GM13977 (cell line): ENCODE measurements around the gene SLC6A11.

Experiments used
- DNase-seq: peaks from one replicate; pipeline ENCODE4 v3.0.0; 2012; ENCODE audit warnings: low spot score
- in situ Hi-C: fragments of 300-500 bp; cut with MboI; formaldehyde crosslinking; loops from one replicate; pipeline ENCODE4 v1.12.0; 2022; ENCODE audit warnings: low sequenced_read_pairs, low pct_unique_long_range_greater_than_20kb, mixed read lengths, inconsistent platforms; ENCODE audit not compliant: unreplicated experiment
- TF ChIP-seq, protein P1 (sequence below): IDR thresholded peaks from 2 replicates; pipeline ENCODE4 v1.5.1; 2012; ENCODE audit warnings: mild to moderate bottlenecking, control low read depth; ENCODE audit not compliant: insufficient read depth; ENCODE audit errors: extremely low read depth, missing control alignments

Gene SLC6A11

DNA sequence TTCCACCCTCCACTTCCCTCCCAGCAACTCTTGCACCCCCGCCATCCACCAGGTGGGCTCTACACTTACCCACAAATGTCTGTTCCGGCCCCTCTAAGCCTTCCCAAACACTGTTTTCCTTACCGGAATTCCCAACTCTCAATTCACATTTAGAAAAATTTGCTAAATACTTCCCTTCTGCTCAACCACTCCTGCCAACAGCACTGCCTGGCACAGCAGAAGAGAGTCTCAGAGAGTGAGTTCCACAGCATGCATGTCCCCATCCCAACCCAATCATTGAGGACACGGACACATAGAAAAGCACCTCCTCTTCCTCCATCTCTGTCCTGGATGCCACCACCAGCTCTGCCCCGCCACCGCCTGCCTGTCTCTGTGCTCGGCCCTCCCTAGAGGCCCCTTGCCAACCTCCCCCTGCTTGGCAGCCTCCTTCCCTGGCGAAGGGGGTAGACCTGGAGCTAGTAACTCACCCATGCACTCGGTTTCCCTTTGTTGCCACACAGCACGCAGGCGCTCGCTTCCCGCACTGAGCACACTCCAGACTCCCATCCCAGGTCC, 110.3 kb downstream of the SLC6A11 start:
- no peak for DNase-seq
- TF ChIP-seq, protein P1, sequence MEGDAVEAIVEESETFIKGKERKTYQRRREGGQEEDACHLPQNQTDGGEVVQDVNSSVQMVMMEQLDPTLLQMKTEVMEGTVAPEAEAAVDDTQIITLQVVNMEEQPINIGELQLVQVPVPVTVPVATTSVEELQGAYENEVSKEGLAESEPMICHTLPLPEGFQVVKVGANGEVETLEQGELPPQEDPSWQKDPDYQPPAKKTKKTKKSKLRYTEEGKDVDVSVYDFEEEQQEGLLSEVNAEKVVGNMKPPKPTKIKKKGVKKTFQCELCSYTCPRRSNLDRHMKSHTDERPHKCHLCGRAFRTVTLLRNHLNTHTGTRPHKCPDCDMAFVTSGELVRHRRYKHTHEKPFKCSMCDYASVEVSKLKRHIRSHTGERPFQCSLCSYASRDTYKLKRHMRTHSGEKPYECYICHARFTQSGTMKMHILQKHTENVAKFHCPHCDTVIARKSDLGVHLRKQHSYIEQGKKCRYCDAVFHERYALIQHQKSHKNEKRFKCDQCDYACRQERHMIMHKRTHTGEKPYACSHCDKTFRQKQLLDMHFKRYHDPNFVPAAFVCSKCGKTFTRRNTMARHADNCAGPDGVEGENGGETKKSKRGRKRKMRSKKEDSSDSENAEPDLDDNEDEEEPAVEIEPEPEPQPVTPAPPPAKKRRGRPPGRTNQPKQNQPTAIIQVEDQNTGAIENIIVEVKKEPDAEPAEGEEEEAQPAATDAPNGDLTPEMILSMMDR = no peak
- in situ Hi-C loops = no loop called here

DNA sequence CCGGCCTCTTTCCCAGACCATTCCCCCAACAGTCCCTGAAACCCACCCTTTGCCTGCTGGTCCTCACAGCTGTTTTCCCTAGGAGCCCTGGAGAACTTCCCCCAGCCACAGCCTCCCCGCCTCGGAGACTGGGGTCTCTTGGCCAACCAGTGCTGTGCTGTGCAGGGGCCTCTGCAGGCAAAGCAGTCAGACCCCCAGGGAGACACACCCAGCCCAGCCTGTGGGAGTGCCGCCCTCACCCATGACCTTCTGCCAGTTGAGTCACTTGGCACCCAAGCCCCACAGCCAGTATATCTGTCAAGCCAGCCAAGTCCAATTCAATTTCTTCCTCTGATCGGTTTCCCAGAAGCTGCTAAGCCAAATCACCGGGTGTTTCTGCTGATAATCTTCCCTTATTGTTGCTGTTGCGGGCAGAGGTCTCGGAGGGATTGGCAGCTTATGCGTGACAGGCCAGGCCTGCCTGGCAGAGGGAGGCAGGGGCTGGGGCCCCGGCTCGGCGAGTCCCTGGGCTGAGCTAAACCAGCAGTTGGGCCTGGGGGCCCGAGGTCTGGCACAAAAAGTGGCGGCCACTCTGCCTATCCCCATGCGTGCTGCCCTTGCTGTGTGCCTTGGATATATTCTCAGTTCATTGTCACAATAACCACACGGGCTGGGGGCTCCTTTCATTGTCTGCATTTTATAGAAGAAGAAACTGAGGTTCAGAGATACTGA, 110.9 kb downstream of the SLC6A11 start:
- DNase-seq = no peak
- TF ChIP-seq, protein P1 = no peak
- in situ Hi-C loops = no loop called here

DNA sequence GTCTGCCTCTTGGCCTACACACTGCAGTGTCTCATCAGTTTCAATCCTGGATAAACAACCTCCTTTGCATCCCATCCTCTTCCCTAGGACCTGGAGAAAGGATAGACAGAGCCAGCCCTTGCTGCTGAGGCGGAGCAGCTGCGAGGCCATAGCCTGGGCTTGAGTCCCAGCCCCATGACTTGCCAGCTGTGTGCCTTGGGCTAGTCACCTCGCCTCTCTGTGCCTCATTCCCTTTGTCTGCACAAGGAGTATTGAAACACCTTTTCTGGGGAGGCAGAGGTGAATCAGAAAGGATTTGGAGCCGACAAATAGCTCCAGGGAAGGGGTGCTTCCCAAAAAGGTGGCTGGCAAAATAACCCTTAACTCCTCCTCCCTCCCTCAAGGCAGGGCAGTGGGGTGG, 111.5 kb downstream of the SLC6A11 start:
- in situ Hi-C loops = no loop called here
- TF ChIP-seq, protein P1 = no peak
- DNase-seq = no peak

DNA sequence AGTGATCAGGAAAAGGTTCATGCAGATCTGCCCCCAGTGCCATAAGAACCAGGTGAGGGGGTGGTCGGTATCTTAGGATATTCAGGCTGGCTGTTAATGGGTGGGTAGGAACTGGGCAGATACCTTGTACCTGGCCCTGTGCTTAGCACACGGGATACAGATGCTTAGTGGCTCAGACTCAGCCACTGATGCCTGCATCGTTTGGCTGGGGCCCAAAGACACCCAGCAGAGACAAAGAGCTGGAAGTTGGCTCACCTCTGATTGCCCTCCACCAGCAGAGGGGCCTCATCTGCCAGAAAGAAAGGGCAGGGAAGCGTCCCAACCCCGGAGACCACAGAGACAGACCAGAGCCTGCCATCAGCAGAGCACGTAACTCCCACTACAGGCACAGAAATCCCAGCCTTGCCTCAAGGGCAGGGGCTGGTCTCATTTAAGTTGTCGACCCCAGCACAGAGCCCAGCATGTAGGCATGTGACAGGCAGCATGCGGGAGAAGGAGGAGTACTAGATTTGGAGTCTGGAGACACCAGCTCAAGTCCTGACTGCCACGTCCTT, 112.5 kb downstream of the SLC6A11 start:
- in situ Hi-C loops = no loop called here
- TF ChIP-seq, protein P1 = no peak
- no peak for DNase-seq

DNA sequence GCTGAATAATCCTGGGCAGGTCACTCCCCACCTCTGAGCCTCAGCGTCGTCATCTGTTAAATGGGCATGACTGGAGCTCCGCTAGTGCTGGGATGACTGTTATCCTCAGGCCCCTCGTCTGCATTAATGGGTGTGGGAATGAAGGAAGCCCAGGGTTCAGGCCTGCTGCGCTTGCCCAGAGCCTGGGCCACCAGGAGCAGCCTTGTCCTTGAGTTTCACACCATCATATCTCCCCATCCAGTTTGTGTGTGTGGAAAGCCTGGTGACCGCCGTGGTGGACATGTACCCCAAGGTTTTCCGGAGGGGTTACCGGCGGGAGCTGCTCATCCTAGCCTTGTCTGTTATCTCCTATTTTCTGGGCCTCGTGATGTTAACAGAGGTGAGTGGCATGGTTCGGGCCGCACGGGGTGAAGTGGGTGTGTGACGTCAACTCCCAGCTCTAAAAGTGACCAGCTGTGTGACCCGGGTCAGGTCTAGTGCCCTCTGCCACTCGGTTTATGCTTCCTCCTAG, 113.0 kb downstream of the SLC6A11 start:
- TF ChIP-seq, protein P1 = no peak
- no peak for DNase-seq
- in situ Hi-C loops = no loop called here

DNA sequence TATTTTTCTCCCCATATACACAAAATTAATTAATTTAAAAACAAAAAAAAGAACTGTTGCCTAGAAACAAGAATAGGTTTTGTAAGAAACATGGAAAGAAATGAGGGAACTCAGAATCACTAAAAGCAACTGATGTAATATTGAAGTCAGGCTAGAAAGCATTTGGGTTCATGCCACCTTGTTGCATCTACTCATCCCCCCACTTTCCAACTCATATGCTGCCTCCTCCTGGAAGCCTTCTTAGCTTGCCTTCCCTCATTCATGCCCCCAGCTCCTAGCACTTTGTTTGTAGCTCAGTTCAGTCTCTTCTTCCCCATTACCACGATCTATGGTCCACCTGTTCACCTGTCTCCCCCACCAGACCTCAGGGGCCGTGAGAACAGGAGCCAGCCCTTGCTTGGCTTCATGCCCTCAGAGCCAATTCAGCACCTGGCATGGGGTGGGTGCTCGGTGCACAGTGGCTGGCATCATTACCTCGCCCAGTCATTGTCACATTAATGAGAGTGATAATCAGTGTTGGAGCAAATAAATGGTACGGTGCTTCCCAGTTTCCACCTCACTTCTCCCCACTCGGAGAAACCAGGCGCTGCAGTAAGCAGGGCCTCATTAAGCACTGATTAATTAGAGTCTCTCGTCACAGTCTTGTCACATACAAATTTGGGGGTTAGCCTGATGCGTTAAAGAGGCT, 114.1 kb downstream of the SLC6A11 start:
- no peak for DNase-seq
- in situ Hi-C loops = no loop called here
- TF ChIP-seq, protein P1 = no peak
